GM13977 (cell line): Measurements from ENCODE around the gene SOCS7.

Experiments
- DNase-seq: peaks from one replicate; pipeline ENCODE4 v3.0.0; 2012; ENCODE audit warnings: low spot score
- in situ Hi-C: fragments of 300-500 bp; cut with MboI; formaldehyde crosslinking; loops from one replicate; pipeline ENCODE4 v1.12.0; 2022; ENCODE audit warnings: low sequenced_read_pairs, low pct_unique_long_range_greater_than_20kb, mixed read lengths, inconsistent platforms; ENCODE audit not compliant: unreplicated experiment
- TF ChIP-seq, protein P1 (sequence below): IDR thresholded peaks from 2 replicates; pipeline ENCODE4 v1.5.1; 2012; ENCODE audit warnings: mild to moderate bottlenecking, control low read depth; ENCODE audit not compliant: insufficient read depth; ENCODE audit errors: extremely low read depth, missing control alignments

Gene SOCS7

DNA sequence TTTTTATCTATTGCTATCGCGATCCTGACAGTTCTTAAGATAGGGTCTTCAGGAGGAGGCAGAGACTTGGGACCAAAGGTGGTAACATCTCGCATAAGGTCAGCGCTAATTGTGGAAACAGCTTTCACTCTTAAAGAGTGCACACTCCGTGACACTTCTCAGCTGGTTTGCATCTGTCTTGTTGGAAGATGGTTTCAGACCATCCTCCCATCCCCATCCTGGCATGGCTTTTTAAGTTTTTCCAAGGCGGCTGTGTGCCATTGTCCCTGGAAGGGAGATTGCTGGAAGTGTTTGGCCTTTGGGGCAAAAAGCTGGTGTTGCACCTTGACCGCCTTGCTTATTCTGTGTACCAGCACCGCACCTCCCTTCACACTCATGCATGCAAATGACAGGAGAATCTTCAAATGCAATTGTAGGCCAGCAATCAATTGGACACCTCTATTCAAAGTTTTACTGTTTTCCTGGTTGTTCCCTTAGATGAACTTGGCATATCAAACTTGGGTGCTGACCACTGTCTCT lies 1.5 kb downstream of the SOCS7 start:
- TF ChIP-seq, protein P1, sequence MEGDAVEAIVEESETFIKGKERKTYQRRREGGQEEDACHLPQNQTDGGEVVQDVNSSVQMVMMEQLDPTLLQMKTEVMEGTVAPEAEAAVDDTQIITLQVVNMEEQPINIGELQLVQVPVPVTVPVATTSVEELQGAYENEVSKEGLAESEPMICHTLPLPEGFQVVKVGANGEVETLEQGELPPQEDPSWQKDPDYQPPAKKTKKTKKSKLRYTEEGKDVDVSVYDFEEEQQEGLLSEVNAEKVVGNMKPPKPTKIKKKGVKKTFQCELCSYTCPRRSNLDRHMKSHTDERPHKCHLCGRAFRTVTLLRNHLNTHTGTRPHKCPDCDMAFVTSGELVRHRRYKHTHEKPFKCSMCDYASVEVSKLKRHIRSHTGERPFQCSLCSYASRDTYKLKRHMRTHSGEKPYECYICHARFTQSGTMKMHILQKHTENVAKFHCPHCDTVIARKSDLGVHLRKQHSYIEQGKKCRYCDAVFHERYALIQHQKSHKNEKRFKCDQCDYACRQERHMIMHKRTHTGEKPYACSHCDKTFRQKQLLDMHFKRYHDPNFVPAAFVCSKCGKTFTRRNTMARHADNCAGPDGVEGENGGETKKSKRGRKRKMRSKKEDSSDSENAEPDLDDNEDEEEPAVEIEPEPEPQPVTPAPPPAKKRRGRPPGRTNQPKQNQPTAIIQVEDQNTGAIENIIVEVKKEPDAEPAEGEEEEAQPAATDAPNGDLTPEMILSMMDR: no peak
- in situ Hi-C loops: no loop called here
- DNase-seq: no peak

DNA sequence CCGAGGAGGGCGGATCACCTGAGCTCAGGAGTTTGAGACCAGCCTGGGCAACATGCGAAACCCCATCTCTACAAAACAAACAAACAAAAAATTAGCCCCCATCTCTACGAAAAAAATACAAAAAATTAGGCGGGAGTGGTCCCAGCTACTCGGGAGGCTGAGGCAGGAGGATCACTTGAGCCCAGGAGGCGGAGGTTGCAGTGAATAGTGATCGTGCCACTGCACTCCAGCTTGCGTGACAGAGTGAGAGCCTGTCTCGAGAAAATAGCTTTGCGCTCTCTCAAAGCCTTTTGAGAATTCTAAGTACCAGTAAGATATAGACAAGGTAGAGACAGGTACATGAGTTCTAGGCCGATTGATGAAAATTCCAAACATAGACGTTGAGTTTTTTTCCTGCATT lies 2.0 kb downstream of the SOCS7 start:
- DNase-seq: no peak
- in situ Hi-C loops: no loop called here
- TF ChIP-seq, protein P1: no peak

DNA sequence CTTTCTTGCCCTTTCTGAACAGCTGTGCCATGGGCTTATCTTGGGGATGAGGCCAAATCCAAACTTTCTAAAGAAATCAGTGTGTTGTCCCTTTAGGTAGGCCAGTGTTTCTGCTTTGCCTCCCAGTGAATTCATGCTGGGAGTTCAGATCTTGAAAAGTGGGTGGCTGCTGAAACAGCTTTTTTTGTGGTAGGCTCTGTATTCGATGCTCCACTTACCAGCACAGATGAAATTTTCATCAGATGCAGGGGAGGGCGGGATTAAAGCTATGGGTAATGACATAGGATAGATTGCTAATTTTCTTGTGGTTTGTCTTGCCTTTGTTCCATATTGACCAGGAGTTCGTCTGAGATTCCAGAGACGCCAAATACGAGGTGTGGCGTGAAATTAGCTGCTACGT lies 2.8 kb downstream of the SOCS7 start:
- TF ChIP-seq, protein P1: no peak
- in situ Hi-C loops: no loop called here
- no peak for DNase-seq

DNA sequence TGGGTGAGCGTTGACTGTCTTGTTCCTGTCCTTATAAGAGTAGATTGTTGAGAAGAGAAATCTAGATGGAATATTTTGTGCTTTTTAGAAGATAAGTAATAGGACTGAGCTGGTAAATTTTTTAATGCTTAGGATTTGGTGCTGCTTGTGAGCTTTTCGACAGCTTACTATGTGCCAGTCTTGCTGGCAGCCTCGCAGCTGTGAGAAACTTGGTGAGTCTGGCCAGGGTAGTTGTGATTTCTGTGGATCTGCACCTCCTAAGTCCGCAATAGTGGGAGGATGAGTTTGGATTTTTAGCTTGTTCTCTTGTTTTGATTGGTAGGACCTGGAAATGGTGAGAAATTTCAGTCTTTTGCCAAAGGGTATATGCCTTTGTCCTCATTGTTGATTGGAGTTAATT lies 3.6 kb downstream of the SOCS7 start:
- TF ChIP-seq, protein P1: no peak
- DNase-seq: no peak
- in situ Hi-C loops: no loop called here

DNA sequence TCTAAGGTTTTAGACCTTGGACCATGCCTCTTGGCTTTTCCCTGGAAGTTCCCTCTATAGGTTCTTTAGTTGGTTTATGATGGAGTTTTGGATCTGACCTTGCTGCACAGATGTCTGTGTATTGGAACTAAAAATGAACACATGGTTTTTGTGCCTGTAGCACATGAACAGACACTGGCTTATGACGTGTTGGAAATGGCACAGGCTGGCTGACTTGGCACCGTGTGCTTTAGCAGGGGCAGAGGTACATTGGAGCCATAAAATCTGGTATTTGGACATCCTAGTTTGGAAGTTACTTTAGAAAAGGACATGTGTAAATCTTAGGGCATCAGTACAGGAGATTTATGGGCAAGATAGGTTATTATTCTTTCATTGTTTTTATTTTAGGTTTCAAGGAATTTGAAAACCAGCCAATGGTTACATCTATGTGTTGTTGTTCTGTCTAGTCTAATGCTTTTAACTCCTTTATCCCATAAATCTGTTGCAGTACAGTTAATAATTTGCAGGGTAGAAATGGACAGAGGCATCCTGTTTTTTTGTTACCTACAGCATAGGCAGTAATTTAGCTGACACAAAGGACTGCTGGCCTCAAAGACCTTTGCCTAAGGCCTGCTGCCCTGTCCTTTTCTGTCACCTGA lies 6.0 kb downstream of the SOCS7 start:
- in situ Hi-C loops: no loop called here
- TF ChIP-seq, protein P1: no peak
- no peak for DNase-seq

DNA sequence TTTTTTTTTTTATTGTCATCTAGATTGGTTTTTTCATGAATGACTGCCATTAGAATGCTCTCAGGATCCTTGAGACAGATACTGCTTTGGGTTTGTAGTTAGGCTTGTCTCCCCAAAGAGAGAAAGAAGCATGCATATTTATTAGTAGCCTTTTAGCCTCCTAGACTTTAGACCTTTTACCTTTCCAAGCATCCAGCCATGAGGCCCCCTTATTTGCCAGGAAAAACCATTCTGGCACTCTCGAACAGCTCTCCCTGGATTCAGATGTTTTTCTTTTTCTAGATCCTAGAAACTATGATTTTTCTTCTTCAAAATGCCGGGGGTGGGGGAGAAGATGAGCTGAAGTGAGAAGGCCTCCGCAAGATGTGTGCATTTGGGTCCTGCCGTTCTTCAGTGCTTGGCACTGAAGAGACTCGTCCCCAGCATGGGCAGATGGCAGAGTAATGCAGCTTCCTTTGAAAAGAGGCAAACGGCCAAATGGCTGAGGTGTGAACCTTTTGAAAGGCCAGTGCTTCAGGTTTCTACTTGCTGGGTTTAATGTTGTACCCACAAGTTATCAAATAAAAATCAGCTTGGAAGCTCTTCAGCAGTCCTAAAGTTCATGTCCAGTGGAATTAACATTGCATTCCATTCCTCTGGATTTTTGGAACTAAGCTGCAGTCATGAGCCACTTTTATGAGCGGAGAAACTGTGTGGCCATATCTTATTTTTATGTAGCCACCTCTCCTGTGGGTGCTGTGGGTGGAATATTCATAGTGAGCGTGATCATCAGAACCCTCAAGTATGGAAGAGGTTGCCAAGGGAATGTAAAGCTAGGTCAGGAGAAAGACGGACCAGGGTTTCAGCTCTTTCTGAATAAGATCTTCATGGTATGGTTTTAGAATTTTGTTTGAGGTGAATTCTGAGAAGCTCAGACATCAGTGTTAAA lies 7.2 kb downstream of the SOCS7 start:
- TF ChIP-seq, protein P1: no peak
- no peak for DNase-seq
- in situ Hi-C loops: no loop called here
